ENCODE results near the gene KANK3. TPM values are rescaled to one million over a fixed set of nuclear protein-coding genes. Genes with fewer than 3 reads are reported as not detected.
"Not testable (repeated sequence)": the region's sequence is repeated elsewhere in the genome, so short reads cannot be mapped to it uniquely, and the experiment has no call there.

Gene KANK3
- total and polyA plus RNA-seq, 12 donors, result 0.38 to 27.8 (median 18.4) TPM

- TF ChIP-seq POLR2A (IDR thresholded peaks at IDR 0.05), result no peak
- TF ChIP-seq, protein P1, sequence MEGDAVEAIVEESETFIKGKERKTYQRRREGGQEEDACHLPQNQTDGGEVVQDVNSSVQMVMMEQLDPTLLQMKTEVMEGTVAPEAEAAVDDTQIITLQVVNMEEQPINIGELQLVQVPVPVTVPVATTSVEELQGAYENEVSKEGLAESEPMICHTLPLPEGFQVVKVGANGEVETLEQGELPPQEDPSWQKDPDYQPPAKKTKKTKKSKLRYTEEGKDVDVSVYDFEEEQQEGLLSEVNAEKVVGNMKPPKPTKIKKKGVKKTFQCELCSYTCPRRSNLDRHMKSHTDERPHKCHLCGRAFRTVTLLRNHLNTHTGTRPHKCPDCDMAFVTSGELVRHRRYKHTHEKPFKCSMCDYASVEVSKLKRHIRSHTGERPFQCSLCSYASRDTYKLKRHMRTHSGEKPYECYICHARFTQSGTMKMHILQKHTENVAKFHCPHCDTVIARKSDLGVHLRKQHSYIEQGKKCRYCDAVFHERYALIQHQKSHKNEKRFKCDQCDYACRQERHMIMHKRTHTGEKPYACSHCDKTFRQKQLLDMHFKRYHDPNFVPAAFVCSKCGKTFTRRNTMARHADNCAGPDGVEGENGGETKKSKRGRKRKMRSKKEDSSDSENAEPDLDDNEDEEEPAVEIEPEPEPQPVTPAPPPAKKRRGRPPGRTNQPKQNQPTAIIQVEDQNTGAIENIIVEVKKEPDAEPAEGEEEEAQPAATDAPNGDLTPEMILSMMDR (IDR thresholded peaks at IDR 0.05), result no peak
- H3K27ac ChIP-seq, result peak overlapping the region in 1 of 5 donors; percentile 21
- H3K4me1 ChIP-seq (replicated peaks in 1 of 2), result peaks cover 15 to 22% of the 10 kb centered on the region in 2 donors
- no peak overlapping the region for H3K4me3 ChIP-seq
- peak in 5 of 7 donors; percentile 0 to 46 (median 18) for DNase-seq
- no peaks in the 10 kb centered on the region for H3K27me3 ChIP-seq
- peaks cover 0 to 4% of the 10 kb centered on the region in 2 donors for H3K36me3 ChIP-seq (replicated peaks in 1 of 2)
- intact Hi-C loops (cut with DNase I), result no loop called here
- 73 to 95% (median 81%) methylated on average over 4 of the region's 4 CpGs for WGBS, 4 donors
- H3K9me3 ChIP-seq (replicated peaks in 1 of 3), result no peaks in the 10 kb centered on the region
These were observed 37.3 kb downstream of the KANK3 start for GRCh38 chr19:8305798-8306197.

DNA sequence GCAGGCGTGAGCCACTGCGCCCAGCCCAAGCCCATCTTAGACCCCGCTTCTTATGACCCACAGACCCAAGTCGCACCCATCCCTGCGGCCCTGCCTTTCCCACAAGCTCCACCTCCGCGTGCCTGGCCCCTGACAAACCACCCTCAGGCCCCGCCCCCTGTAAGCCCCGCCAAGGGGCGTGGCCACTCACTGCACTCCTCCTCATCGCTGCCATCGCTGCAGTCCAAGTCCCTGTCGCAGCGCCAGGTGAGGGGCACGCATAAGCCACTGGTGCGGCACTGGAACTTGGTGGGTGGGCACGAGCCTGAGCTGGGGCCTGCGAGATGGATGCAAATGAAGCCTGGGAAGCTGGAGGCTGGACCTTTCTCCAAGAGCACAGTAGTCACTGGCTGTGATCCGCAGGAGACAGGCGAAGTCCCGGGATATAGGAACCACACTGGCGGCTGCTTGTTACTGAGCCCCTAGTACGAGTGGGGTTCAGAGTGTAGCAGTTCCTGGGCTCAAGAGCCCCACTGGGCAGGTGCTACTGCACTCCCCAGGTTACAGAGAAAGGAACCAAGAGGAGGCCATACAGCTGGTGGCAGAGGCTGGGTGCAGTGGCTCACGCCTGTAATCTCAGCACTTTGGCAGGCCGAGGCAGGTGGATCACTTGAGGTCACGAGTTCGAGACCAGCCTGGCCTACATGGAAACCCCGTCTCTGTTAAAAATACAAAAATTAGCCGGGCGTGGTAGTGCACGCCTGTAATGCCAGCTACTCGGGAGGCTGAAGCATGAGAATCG is 38.0 kb downstream of the KANK3 start:
- 79 to 83% (median 83%) methylated on average over 23 to 33 of the region's 33 CpGs for WGBS, 4 donors

GRCh38 chr19:8302734-8303133 is 40.3 kb downstream of the KANK3 start:
- DNase-seq, result peak in 3 of 7 donors; percentile 11 to 48 (median 12)
- WGBS, 4 donors, result 60 to 87% (median 71%) methylated on average over 4 to 7 of the region's 7 CpGs
- H3K4me3 ChIP-seq, result no peak overlapping the region
- no peaks in the 10 kb centered on the region for H3K27me3 ChIP-seq
- TF ChIP-seq, protein P1 (IDR thresholded peaks at IDR 0.05), result no peak
- TF ChIP-seq POLR2A (IDR thresholded peaks at IDR 0.05), result no peak
- no peaks in the 10 kb centered on the region for H3K36me3 ChIP-seq (replicated peaks in 1 of 2)
- H3K4me1 ChIP-seq (replicated peaks in 1 of 2), result peaks cover 5 to 11% of the 10 kb centered on the region in 2 donors
- intact Hi-C loops (cut with DNase I), result no loop called here
- no peaks in the 10 kb centered on the region for H3K9me3 ChIP-seq (replicated peaks in 1 of 3)
- H3K27ac ChIP-seq, result no peak overlapping the region

More for the DNA sequence above, 38.0 kb downstream of the KANK3 start:
- DNase-seq, result peak in 6 of 7 donors; percentile 4 to 47 (median 22)
- Histone ChIP-seq H3K9me3 (replicated peaks in 1 of 3) (no peaks in the 10 kb centered on the region), H3K36me3 (replicated peaks in 1 of 2) (no peaks in the 10 kb centered on the region), H3K27ac (no peak overlapping the region), H3K4me1 (replicated peaks in 1 of 2) (peaks cover 15 to 22% of the 10 kb centered on the region in 2 donors), H3K27me3 (no peaks in the 10 kb centered on the region), H3K4me3 (no peak overlapping the region)
- intact Hi-C loops (cut with DNase I), result no loop called here
- no peak for TF ChIP-seq POLR2A (IDR thresholded peaks at IDR 0.05)
- TF ChIP-seq, protein P1 (IDR thresholded peaks at IDR 0.05), result no peak

- H3K27ac ChIP-seq, result no peak overlapping the region
- 20 to 34% (median 29%) methylated on average over 5 to 11 of the region's 11 CpGs for WGBS, 4 donors
- H3K36me3 ChIP-seq (replicated peaks in 1 of 2), result no peaks in the 10 kb centered on the region
- peak; percentile 61 to 86 (median 82) for DNase-seq
- H3K4me1 ChIP-seq (replicated peaks in 1 of 2), result peaks cover under 1 to 7% of the 10 kb centered on the region in 2 donors
- no peaks in the 10 kb centered on the region for H3K9me3 ChIP-seq (replicated peaks in 1 of 3)
- intact Hi-C loops (cut with DNase I), result no loop called here
- no peak overlapping the region for H3K4me3 ChIP-seq
- no peak for TF ChIP-seq POLR2A (IDR thresholded peaks at IDR 0.05)
- TF ChIP-seq, protein P1 (IDR thresholded peaks at IDR 0.05), result no peak
- H3K27me3 ChIP-seq, result no peaks in the 10 kb centered on the region
These were observed 40.7 kb downstream of the KANK3 start for GRCh38 chr19:8302357-8302691.

DNA sequence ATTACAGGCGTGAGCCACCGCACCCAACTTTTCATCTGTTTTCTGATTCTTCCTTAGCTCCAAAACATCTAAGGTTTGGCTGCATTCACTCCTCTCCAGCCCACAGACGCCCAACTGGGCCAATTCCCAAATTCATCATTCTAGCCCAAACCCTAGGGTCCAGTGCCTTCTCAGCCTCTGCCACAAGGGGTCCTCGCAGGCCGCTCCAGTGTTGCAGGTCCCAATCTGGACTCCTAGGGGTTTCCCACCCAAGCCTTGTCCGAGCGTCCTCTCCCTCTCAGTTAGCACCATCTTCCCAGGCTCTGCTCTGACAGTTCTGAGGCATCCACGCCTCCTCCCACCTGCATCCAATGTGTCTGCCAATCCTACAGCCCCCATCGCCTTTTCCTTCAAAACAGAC is 51.7 kb downstream of the KANK3 start:
- H3K9me3 ChIP-seq (replicated peaks in 1 of 3); H3K4me3 ChIP-seq; DNase-seq; H3K27me3 ChIP-seq; intact Hi-C loops (cut with DNase I); H3K4me1 ChIP-seq (replicated peaks in 1 of 2); H3K27ac ChIP-seq; H3K36me3 ChIP-seq (replicated peaks in 1 of 2): not testable (repeated sequence)
- WGBS, 4 donors, result no CpG with 5 or more reads among the region's 9 CpGs

DNA sequence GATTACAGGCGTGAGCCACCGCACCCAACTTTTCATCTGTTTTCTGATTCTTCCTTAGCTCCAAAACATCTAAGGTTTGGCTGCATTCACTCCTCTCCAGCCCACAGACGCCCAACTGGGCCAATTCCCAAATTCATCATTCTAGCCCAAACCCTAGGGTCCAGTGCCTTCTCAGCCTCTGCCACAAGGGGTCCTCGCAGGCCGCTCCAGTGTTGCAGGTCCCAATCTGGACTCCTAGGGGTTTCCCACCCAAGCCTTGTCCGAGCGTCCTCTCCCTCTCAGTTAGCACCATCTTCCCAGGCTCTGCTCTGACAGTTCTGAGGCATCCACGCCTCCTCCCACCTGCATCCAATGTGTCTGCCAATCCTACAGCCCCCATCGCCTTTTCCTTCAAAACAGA is 66.6 kb downstream of the KANK3 start:
- WGBS, 4 donors, result no CpG with 5 or more reads among the region's 9 CpGs
- DNase-seq; intact Hi-C loops (cut with DNase I); H3K4me1 ChIP-seq (replicated peaks in 1 of 2); H3K36me3 ChIP-seq (replicated peaks in 1 of 2); H3K27me3 ChIP-seq; H3K27ac ChIP-seq; H3K4me3 ChIP-seq; H3K9me3 ChIP-seq (replicated peaks in 1 of 3): not testable (repeated sequence)

Data from adrenal gland (tissue), 12 donors.